HEK293 (cell line): ENCODE measurements around the gene RGL4.

Experiments used
- KLF16 ChIP-seq: fragments of 450-650 bp; formaldehyde crosslinking; IDR thresholded peaks from 2 replicates; pipeline ENCODE4 v1.5.1; 2017; ENCODE audit warnings: missing biosample characterization, missing genetic modification characterization
- MEIS1 ChIP-seq: sonication (generic); formaldehyde crosslinking; IDR thresholded peaks from 2 replicates; pipeline ENCODE4 v1.8.1; 2022; ENCODE audit warnings: missing genetic modification reagents, mild to moderate bottlenecking, borderline replicate concordance
- ZNF174 ChIP-seq: fragments of 450-650 bp; formaldehyde crosslinking; IDR thresholded peaks from 2 replicates; pipeline ENCODE4 v1.5.0; 2017; ENCODE audit warnings: missing biosample characterization, mild to moderate bottlenecking, missing genetic modification characterization
- ZNF19 ChIP-seq: fragments of 450-650 bp; formaldehyde crosslinking; IDR thresholded peaks from 2 replicates; pipeline ENCODE4; 2016; ENCODE audit warnings: missing biosample characterization, missing genetic modification characterization, low read depth
- ZNF549 ChIP-seq: fragments of 450-650 bp; IDR thresholded peaks from 2 replicates; pipeline ENCODE4 v1.5.1; 2018; ENCODE audit warnings: missing biosample characterization, missing genetic modification characterization, mild to moderate bottlenecking, inconsistent platforms, moderate library complexity
- ZNF791 ChIP-seq: fragments of 450-650 bp; formaldehyde crosslinking; IDR thresholded peaks from 2 replicates; pipeline ENCODE4 v1.5.1; 2016; ENCODE audit warnings: missing biosample characterization, missing genetic modification characterization
- TF ChIP-seq, protein P1 (sequence below): fragments of 450-650 bp; formaldehyde crosslinking; IDR thresholded peaks from 2 replicates; pipeline ENCODE4 v1.5.1; 2016; ENCODE audit warnings: missing biosample characterization, missing genetic modification characterization
- TF ChIP-seq, protein P2 (sequence below): fragments of 450-650 bp; formaldehyde crosslinking; IDR thresholded peaks from 2 replicates; pipeline ENCODE4 v1.5.1; 2016; ENCODE audit warnings: missing biosample characterization, missing genetic modification characterization
- TF ChIP-seq, protein P3 (sequence below): fragments of 450-650 bp; formaldehyde crosslinking; IDR thresholded peaks from 2 replicates; pipeline ENCODE4 v1.5.1; 2016; ENCODE audit warnings: missing biosample characterization, missing genetic modification characterization

DNA sequence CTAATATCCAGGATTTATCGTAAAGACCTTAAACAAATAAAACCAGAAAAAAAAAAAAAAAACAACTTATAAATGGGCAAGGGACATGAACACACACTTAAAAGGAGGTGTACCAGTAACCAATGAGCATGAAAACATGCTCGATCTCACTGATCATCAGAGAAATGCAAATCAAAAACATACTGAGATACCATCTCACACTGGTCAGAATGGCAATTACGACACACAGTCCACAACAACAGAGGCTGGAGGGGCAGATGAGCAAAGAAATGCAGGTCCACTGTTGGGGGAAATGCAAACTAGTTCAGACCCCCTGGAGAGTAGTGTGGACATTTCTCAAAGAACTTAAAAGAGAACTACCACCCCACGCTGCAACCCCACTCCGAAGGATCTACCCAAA, 13.2 kb downstream of the RGL4 start:
- TF ChIP-seq, protein P1, sequence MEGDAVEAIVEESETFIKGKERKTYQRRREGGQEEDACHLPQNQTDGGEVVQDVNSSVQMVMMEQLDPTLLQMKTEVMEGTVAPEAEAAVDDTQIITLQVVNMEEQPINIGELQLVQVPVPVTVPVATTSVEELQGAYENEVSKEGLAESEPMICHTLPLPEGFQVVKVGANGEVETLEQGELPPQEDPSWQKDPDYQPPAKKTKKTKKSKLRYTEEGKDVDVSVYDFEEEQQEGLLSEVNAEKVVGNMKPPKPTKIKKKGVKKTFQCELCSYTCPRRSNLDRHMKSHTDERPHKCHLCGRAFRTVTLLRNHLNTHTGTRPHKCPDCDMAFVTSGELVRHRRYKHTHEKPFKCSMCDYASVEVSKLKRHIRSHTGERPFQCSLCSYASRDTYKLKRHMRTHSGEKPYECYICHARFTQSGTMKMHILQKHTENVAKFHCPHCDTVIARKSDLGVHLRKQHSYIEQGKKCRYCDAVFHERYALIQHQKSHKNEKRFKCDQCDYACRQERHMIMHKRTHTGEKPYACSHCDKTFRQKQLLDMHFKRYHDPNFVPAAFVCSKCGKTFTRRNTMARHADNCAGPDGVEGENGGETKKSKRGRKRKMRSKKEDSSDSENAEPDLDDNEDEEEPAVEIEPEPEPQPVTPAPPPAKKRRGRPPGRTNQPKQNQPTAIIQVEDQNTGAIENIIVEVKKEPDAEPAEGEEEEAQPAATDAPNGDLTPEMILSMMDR (tag by site-specific recombination): no peak
- TF ChIP-seq, protein P2, sequence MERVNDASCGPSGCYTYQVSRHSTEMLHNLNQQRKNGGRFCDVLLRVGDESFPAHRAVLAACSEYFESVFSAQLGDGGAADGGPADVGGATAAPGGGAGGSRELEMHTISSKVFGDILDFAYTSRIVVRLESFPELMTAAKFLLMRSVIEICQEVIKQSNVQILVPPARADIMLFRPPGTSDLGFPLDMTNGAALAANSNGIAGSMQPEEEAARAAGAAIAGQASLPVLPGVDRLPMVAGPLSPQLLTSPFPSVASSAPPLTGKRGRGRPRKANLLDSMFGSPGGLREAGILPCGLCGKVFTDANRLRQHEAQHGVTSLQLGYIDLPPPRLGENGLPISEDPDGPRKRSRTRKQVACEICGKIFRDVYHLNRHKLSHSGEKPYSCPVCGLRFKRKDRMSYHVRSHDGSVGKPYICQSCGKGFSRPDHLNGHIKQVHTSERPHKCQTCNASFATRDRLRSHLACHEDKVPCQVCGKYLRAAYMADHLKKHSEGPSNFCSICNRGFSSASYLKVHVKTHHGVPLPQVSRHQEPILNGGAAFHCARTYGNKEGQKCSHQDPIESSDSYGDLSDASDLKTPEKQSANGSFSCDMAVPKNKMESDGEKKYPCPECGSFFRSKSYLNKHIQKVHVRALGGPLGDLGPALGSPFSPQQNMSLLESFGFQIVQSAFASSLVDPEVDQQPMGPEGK (tag by site-specific recombination): no peak
- TF ChIP-seq MEIS1 (no peak), ZNF174 (tag by site-specific recombination) (no peak), ZNF19 (no peak), ZNF549 (tag by site-specific recombination) (no peak), KLF16 (tag by site-specific recombination) (no peak), ZNF791 (no peak)
- TF ChIP-seq, protein P3, sequence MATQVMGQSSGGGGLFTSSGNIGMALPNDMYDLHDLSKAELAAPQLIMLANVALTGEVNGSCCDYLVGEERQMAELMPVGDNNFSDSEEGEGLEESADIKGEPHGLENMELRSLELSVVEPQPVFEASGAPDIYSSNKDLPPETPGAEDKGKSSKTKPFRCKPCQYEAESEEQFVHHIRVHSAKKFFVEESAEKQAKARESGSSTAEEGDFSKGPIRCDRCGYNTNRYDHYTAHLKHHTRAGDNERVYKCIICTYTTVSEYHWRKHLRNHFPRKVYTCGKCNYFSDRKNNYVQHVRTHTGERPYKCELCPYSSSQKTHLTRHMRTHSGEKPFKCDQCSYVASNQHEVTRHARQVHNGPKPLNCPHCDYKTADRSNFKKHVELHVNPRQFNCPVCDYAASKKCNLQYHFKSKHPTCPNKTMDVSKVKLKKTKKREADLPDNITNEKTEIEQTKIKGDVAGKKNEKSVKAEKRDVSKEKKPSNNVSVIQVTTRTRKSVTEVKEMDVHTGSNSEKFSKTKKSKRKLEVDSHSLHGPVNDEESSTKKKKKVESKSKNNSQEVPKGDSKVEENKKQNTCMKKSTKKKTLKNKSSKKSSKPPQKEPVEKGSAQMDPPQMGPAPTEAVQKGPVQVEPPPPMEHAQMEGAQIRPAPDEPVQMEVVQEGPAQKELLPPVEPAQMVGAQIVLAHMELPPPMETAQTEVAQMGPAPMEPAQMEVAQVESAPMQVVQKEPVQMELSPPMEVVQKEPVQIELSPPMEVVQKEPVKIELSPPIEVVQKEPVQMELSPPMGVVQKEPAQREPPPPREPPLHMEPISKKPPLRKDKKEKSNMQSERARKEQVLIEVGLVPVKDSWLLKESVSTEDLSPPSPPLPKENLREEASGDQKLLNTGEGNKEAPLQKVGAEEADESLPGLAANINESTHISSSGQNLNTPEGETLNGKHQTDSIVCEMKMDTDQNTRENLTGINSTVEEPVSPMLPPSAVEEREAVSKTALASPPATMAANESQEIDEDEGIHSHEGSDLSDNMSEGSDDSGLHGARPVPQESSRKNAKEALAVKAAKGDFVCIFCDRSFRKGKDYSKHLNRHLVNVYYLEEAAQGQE (tag by site-specific recombination): no peak
